Measurements from ENCODE around the gene CCDC137. TPM values are rescaled to one million over a fixed set of nuclear protein-coding genes. Genes with fewer than 3 reads are reported as not detected.
A peak's percentile ranks its signal among the peaks of the same experiment; 100 is the strongest.

CCDC137 gene
- total and polyA plus RNA-seq, 2 donors (not counting 3 experiments of a cell fraction or from before 2014, with no cell fraction given) = 12.9 to 32.2 TPM

DNA sequence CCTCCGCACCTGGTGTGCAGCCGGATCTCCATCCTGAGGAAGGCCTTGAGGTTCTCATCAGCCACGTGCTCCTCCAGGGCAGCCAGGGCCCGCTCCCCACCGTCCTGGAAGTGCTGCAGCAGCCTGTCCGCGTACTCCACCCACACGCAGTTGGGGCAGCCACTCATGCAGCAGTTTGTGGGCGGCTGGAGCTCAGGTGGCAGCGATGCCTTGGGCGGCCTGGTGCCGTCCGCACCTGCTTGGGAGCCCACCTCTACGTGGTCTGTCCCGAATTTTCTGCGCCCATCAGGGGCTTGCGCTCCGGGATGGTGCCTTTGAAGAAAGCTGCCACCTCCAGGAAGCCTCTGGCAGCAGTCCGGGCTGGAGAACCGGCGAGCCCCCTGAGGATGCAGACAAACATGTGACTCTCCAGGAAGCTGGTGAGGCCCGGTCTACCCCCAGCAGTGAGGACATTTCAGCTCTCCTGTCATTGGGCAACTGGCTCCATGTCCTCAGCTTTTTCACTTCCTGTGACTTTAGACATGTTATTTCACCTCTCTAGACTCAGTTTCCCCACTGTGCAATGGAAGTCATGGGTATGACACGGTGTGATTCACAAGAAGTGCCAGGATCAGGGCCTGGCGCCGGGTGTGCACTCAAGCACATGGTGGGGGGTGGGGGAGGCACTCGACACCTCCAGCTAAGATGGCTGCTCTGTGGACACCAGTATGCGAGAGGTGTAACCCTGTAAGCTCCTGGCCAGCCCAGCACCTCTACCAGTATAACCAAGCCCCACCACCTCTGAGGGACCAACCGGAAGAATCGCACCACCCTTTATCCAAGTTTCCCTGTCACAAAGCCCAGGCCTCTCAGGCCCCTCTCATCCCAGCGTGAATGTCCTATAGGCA lies 1.1 kb upstream of the CCDC137 start:
- Histone ChIP-seq H3K4me2 (ENCODE audit: insufficient read depth, low read length) (peak overlapping the region; percentile 72), H3K27ac (ENCODE audit: insufficient read depth, low read depth, low read length) (peak overlapping the region; percentile 36), H3K9ac (replicated peaks; ENCODE audit: extremely low read depth, insufficient read depth, low read length) (peak overlapping the region; percentile 69), H3K4me3 (replicated peaks in 1 of 3; ENCODE audit: insufficient read depth in 1 of 3, low read depth in 1 of 3, low read length in 3 of 3) (peak overlapping the region; percentile 21 to 76 (median 64)), H3K9me1 (replicated peaks; ENCODE audit: control insufficient read depth, extremely low read depth, insufficient read depth, low read length) (no peaks in the 10 kb centered on the region), H3K27me3 (ENCODE audit: control insufficient read depth in 2 of 2, insufficient read depth in 2 of 2, low read length in 2 of 2) (no peaks in the 10 kb centered on the region), H3K36me3 (ENCODE audit: control insufficient read depth in 2 of 2, extremely low read depth in 1 of 2, insufficient read depth in 2 of 2, low read length in 2 of 2) (peaks cover 0 to 12% of the 10 kb centered on the region in 2 experiments), H2AFZ (ENCODE audit: low read depth, low read length) (peak overlapping the region; percentile 13), H3K9me3 (replicated peaks; ENCODE audit: control insufficient read depth, insufficient read depth, low read length) (no peaks in the 10 kb centered on the region), H3K79me2 (ENCODE audit: control insufficient read depth, insufficient read depth, low read length) (peaks cover 21% of the 10 kb centered on the region), H4K20me1 (replicated peaks; ENCODE audit: control insufficient read depth, extremely low read depth, insufficient read depth, low read length) (no peaks in the 10 kb centered on the region), H3K4me1 (ENCODE audit: control insufficient read depth, extremely low read depth, insufficient read depth, low read length) (peaks cover 18% of the 10 kb centered on the region)
- intact Hi-C loops (cut with micrococcal nuclease) = loop anchor here (1.0 to 2.0 kb wide), 2 partner anchors 19 to 29 kb away; partner anchors contain the start of genes HGS, NPLOC4 and TSPAN10
- BruUV-seq (replicated peaks) = no TSS peak
- ChIA-PET POLR2A (no interaction called here), CTCF (interaction anchor here (1.0 kb wide), 1 partner anchor 29 kb away, joined by 3 read pairs; no protein-coding TSS in a partner anchor)
- DNase-seq (ENCODE audit: low read depth, low spot score) (no peak), FAIRE-seq (peak; percentile 56)
- dilution Hi-C loops (cut with MboI; ENCODE audit: extremely low pct_ligation_motif_present, low sequenced_read_pairs) = no loop called here
- TF ChIP-seq MYC (IDR thresholded peaks at IDR 0.05; ENCODE audit: low read depth, low read length) (peak; percentile 94), POLR2A (IDR thresholded peaks at IDR 0.05; ENCODE audit: low read depth, low read length) (peak; percentile 16), POLR2AphosphoS5 (IDR thresholded peaks at IDR 0.05; ENCODE audit: insufficient read depth, low read depth, low read length) (peak; percentile 40)
- TF ChIP-seq, protein P1, sequence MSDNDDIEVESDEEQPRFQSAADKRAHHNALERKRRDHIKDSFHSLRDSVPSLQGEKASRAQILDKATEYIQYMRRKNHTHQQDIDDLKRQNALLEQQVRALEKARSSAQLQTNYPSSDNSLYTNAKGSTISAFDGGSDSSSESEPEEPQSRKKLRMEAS (IDR thresholded peaks at IDR 0.05; ENCODE audit: insufficient read depth, insufficient read length) = no peak

DNA sequence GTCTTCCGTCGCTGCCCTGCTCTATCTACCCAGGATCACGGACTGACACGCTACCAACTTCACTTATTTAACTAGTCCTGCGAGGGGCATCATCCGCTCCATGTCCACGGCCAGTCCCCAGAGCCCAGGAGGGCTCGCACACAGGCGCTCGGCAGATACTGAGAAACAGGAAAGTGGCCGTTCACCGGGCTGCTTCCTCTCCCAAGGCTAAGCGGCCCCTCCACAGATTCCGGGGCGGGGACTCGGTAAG lies 520 bp upstream of the CCDC137 start:
- dilution Hi-C loops (cut with MboI; ENCODE audit: extremely low pct_ligation_motif_present, low sequenced_read_pairs) (no loop called here), intact Hi-C loops (cut with micrococcal nuclease) (loop anchor here (1.0 to 2.0 kb wide), 2 partner anchors 18 to 29 kb away; partner anchors contain the start of genes HGS, NPLOC4 and TSPAN10)
- peak overlapping the region; percentile 13 for H2AFZ ChIP-seq (ENCODE audit: low read depth, low read length)
- H3K4me1 ChIP-seq (ENCODE audit: control insufficient read depth, extremely low read depth, insufficient read depth, low read length) = peaks cover 18% of the 10 kb centered on the region
- FAIRE-seq (no peak), DNase-seq (ENCODE audit: low read depth, low spot score) (no peak)
- H3K27ac ChIP-seq (ENCODE audit: insufficient read depth, low read depth, low read length) = peak overlapping the region; percentile 36
- TF ChIP-seq FOS (IDR thresholded peaks at IDR 0.05; ENCODE audit: borderline replicate concordance, insufficient read depth, low read length) (no peak), GATA2 (IDR thresholded peaks at IDR 0.05; ENCODE audit: insufficient read depth, insufficient read length, low read depth, low read length) (no peak), JUN (IDR thresholded peaks at IDR 0.05; ENCODE audit: borderline replicate concordance, insufficient read depth, insufficient read length, low read depth) (no peak), EZH2 (IDR thresholded peaks at IDR 0.05; ENCODE audit: borderline replicate concordance, low read depth, low read length, severe bottlenecking) (no peak)
- TF ChIP-seq, protein P1 (IDR thresholded peaks at IDR 0.05; ENCODE audit: insufficient read depth, insufficient read length) = no peak
- TF ChIP-seq, protein P2, sequence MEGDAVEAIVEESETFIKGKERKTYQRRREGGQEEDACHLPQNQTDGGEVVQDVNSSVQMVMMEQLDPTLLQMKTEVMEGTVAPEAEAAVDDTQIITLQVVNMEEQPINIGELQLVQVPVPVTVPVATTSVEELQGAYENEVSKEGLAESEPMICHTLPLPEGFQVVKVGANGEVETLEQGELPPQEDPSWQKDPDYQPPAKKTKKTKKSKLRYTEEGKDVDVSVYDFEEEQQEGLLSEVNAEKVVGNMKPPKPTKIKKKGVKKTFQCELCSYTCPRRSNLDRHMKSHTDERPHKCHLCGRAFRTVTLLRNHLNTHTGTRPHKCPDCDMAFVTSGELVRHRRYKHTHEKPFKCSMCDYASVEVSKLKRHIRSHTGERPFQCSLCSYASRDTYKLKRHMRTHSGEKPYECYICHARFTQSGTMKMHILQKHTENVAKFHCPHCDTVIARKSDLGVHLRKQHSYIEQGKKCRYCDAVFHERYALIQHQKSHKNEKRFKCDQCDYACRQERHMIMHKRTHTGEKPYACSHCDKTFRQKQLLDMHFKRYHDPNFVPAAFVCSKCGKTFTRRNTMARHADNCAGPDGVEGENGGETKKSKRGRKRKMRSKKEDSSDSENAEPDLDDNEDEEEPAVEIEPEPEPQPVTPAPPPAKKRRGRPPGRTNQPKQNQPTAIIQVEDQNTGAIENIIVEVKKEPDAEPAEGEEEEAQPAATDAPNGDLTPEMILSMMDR (IDR thresholded peaks at IDR 0.05; ENCODE audit: extremely low read depth in 1 of 2, insufficient read depth in 1 of 2, low read depth in 1 of 2, low read length in 2 of 2) = no peak
- H4K20me1 ChIP-seq (replicated peaks; ENCODE audit: control insufficient read depth, extremely low read depth, insufficient read depth, low read length) = no peaks in the 10 kb centered on the region
- peak overlapping the region; percentile 69 for H3K9ac ChIP-seq (replicated peaks; ENCODE audit: extremely low read depth, insufficient read depth, low read length)
- H3K9me3 ChIP-seq (replicated peaks; ENCODE audit: control insufficient read depth, insufficient read depth, low read length) = no peaks in the 10 kb centered on the region
- ChIA-PET CTCF (no interaction called here), POLR2A (interaction anchor here (1.0 kb wide), 1 partner anchor 18 kb away, joined by 3 read pairs; the partner anchor contains the start of genes ARL16 and HGS)
- peak overlapping the region; percentile 21 to 76 (median 64) for H3K4me3 ChIP-seq (replicated peaks in 1 of 3; ENCODE audit: insufficient read depth in 1 of 3, low read depth in 1 of 3, low read length in 3 of 3)
- peak overlapping the region; percentile 72 for H3K4me2 ChIP-seq (ENCODE audit: insufficient read depth, low read length)
- TSS peak; percentile 77 for BruUV-seq (replicated peaks)
- peaks cover under 1 to 14% of the 10 kb centered on the region in 2 experiments for H3K36me3 ChIP-seq (ENCODE audit: control insufficient read depth in 2 of 2, extremely low read depth in 1 of 2, insufficient read depth in 2 of 2, low read length in 2 of 2)
- peaks cover 21% of the 10 kb centered on the region for H3K79me2 ChIP-seq (ENCODE audit: control insufficient read depth, insufficient read depth, low read length)
- no peaks in the 10 kb centered on the region for H3K27me3 ChIP-seq (ENCODE audit: control insufficient read depth in 2 of 2, insufficient read depth in 2 of 2, low read length in 2 of 2)
- H3K9me1 ChIP-seq (replicated peaks; ENCODE audit: control insufficient read depth, extremely low read depth, insufficient read depth, low read length) = no peaks in the 10 kb centered on the region
